ENCODE measurements around the gene NRG3. TPM values are rescaled to one million over a fixed set of nuclear protein-coding genes. Genes with fewer than 3 reads are reported as not detected.
"Not testable (repeated sequence)": the region's sequence is repeated elsewhere in the genome, so short reads cannot be mapped to it uniquely, and the experiment has no call there.

The NRG3 gene
- total RNA-seq, 1 donor from 2014 or later = not detected

DNA sequence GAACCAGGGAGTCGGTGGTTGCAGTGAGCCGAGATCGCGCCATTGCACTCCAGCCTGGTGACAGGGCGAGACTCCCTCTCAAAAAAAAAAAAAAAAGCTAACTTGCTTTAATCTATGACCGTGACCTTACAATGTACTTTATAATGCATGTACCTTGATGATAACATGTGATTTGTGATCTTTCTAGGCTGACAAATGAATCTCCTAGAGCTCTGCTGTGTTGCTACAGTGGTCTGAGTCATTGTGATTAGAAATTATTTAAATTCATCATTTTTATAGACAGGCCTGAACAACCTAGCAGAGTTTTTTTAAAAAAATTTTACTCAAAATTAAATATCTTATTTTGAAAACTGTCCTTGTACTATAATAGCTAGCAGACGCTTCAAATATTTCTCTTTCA, 722.8 kb downstream of the NRG3 start:
- no peak for ATAC-seq

DNA sequence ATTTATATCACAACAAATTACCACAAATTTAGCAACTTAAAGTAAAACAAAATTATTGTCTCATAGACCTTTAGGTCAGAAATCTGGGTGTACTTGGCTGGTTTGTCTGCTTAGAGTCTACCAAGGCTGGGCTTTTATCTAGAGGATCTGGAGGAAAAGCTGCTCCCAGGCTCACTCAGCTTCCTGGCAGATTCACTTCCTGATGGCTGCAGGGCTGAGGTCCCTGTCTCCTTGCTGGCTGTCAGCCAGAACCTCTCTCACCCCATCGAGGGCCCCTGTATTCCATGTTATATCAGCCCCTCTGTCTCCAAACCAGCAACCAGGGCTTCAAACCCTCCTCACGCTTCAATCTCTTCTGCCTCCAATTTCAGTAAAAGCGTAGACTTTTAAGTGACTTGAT, 734.9 kb downstream of the NRG3 start:
- no peak for ATAC-seq

DNA sequence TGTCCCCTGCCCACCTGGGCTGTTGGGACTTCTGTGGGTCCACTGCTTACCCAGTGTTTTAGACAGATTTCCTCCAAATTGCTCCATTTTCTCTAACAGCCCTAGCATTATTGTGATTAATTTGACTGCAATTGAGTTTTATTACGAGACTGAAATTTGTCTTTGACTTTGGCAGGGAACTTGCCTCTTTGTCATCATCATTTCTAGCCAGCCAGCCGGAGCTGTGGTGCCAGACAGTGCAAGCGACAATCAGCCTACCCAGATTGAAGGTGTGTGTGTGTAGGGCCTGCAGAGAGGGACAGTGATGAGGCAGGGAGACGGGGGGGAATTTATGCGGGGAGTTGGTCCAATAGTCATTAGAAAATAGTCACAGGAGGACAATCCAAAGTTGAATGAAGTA, 743.0 kb downstream of the NRG3 start:
- no peak for ATAC-seq

DNA sequence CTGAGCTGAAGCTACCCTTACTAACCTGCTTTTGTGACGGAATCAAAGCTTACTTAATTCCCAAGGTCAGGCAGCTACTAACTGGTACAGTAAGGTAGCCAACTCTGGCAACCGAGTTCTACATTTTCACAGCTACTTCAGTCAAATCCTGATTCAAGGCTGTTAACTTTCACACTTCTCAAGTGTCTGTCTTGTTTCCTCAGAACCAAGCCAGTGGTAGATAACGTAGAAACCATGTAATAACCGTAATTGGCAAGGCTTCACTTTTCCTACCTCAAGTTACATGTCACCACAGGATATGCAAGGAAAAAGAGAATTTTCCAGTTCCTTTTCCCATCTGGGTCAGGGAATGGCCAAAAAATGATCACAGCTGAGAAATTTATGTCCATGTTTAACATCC, 746.7 kb downstream of the NRG3 start:
- no peak for ATAC-seq

DNA sequence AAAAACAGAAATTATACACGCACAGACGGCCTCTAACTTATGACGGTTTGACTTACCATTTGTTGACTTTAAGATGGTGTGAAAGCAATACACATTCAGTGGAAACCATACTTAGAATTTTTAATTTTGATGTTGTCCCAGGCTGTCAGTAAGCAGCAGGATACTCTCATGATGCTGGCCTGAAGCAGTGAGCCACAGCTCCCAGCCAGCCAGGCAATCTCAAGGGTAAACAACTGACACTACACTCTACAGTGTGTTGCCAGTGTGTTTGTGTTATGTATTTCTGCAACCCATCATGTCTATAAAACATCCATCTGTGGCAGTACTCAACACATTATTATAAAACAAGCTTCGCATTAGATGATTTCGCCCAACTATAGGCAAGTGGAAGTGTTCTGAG, 747.5 kb downstream of the NRG3 start:
- ATAC-seq = no peak

GRCh38 chr10:82625512-82626189, 750.7 kb downstream of the NRG3 start:
- no peak for ATAC-seq

DNA sequence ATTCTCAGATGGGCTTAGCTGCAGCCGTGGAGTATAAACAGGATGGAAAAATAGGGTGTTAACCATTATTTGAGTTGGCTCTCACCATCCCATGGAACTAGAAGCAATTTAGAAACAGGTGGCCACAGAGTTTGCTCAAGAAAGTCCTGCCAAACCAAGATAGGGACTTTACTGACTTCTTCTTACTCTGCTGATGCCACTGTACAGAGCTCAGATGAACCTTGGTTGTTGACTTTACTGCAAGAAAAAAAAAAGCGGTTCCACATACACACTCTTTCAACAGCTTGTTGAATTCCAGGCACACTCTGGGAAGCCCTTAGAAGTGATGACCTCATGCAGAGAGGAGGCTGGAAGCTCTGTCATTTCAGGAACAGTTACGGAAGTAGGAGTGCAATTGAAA, 753.4 kb downstream of the NRG3 start:
- no peak for ATAC-seq

DNA sequence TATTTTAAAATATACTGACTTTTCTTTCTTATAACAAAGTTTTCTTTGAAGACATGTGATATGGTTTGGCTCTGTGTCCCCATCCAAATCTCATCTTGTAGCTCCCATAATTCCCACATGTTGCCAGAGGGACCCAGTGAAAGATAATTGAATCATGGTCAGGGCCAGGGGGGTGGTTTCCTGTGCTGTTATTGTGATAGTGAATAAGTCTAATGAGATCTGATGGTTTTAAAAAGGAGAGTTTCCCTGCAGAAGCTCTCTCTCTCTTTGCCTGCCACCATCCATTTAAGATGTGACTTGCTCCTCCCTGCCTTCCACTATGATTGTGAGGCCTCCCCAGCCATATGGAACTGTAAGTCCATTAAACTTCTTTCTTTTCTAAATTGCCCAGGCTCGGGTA, 768.1 kb downstream of the NRG3 start:
- ATAC-seq = no peak

GRCh38 chr10:82643601-82644000, 768.6 kb downstream of the NRG3 start:
- ATAC-seq = no peak

DNA sequence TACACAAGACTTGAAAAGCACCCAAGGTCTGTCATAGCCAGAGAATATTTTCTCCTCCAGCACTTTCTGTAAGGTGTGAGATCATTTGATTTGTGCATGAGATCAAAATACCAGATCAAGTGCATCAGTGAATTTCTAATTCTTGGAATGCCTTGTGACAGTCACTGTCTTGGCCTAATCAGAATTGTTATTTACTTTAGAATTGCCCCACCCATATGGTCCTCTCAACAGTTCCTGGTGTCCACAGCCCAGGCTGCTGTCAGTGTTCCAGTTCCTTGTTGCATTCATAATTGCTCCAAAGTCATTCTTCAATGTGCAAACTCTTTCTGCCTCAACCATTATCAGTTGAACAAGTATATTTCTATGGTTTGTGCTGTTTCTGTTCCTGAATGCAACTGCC, 770.2 kb downstream of the NRG3 start:
- no peak for ATAC-seq

GRCh38 chr10:82653244-82654155, 778.5 kb downstream of the NRG3 start:
- no peak for ATAC-seq

GRCh38 chr10:82660205-82660604, 785.2 kb downstream of the NRG3 start:
- no peak for ATAC-seq

DNA sequence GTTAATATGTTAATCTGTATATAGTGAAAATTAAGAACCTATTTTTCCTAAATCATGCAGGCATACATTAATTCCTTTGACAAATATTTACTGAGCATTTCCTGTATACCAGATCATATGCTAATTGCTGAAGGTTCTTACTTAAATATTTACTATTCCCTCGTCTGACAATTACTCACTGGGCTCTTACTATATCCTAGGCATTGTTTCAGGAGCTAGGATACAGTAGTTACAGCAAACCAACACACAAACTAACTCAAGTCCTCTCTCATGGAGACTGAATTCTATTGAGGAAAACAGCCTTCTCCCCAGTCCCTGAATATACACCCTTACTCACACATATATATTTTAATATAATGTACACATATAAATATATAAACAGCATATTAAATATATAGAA, 786.0 kb downstream of the NRG3 start:
- ATAC-seq = no peak

DNA sequence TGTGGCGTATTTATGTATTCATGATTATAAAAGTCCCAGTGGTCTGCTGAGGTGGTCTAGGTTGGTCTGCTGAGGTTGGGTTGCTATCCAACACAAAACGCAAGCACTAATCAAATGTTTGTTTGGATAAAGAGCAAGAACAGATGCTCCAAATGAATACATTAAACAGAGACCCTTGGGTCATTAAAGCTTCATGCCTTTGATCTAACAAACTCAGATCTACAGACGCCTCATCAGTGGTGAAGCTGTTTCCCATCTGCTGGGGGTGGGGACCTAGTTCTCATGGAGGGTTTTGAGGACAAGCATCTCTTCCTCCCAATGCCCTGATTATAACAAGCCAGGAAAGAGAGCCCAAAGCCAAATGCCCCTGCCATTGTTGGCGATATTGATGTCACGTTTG, 786.7 kb downstream of the NRG3 start:
- no peak for ATAC-seq

DNA sequence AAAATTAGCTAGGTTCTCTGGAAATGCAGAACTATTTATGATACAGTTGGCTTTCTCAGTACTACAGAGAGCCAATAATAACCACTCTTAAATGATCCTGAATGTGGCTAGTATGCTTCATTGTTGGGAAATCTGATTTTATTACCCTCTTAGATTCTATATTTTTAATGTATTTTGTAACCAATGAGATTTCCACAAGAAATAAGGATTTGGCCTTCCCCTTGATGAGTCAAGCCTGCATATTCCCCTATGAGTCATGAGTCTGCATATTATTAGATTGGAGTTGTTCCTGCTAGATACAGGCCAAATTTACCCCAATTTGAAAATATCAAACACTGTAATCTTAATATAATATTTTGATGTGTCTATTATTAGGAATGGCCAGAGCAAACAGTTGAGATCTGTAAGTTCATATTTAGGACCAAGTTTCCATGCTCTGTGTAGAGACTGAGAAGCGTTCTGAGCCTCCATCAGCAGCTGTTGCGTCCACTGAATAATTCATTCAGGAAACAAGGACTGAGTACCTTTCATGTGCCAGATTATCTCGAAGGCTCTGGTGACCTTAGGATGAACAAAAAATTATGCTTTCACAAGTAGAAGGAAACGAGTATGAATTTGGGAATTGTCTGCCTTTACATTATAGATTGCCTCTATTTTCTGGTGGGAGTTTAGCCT, 793.4 kb downstream of the NRG3 start:
- ATAC-seq = no peak

DNA sequence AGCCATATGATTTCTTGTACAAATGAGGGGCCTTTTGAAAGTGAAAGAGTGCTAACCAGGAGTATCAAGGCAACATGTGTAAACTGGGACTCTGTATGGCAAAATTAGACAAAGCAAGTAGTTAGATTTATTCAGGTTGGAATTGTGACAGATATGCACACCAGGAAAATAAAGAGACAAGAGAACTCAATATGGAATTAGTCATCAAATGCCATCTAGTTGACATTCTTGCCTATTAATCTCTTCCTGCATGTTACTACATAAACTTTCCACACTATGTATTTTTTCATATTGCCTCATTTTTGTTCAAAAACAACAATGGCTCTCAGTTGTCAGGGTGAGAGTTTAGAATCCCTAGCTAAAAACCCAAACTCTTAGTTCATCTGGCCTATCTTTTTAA, 799.0 kb downstream of the NRG3 start:
- peak; percentile 68 for ATAC-seq

DNA sequence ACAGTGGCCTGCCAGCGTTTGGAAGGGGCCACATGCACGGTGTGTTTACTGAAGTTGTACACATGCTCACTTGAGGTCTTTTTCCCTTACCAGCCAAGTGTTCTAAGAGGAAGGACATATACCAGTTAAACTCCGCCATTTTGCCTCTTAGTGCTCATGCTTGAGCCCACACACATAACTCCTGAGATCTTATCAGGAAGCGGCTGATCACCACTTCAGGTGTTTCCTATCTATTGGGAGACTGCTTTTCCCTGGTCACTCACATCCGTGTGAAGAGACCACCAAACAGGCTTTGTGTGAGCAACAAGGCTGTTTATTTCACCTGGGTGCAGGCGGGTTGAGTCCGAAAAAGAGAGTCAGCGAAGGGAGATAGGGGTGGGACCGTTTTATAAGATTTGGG, 802.9 kb downstream of the NRG3 start:
- ATAC-seq = not testable (repeated sequence)

DNA sequence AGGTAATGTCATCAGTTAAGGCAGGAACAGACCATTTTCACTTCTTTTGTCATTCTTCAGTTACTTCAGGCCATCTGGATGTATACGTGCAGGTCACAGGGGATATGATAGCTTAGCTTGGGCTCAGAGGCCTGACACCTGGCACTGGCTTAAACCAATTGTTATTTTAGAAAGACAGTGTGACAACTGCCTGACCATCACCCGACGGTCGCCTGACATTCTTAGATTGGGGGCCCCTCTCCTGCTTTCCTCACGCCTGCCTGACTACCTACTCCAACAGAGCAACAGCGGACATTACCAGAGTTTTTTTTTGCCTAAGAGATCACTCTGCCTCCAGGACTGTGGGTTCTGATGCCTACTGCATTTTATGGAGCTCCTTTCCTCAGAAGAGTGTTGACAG, 803.5 kb downstream of the NRG3 start:
- not testable (repeated sequence) for ATAC-seq

- ATAC-seq = no peak
Observed at GRCh38 chr10:82680608-82681007, 805.6 kb downstream of the NRG3 start.

- no peak for ATAC-seq
Observed at GRCh38 chr10:82683945-82684344, 809.0 kb downstream of the NRG3 start.

DNA sequence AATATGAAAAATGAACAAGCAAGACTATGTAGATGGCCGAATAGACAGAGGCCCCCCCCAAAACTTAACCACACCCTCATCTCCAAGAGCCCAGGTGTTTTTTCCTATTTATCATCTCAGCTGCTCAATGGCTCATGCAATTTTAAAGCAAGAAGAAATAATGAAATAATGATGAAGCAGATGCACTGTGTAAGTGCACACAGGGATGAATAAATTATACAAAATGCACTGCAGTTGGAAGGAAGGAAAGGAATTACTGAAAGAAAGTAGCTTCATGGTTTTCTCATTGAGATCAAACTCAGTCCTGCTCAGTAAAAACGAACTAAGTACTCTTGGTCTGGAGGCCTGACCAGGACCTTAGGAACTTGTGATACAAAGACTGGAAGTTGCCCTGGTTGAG, 810.1 kb downstream of the NRG3 start:
- no peak for ATAC-seq

DNA sequence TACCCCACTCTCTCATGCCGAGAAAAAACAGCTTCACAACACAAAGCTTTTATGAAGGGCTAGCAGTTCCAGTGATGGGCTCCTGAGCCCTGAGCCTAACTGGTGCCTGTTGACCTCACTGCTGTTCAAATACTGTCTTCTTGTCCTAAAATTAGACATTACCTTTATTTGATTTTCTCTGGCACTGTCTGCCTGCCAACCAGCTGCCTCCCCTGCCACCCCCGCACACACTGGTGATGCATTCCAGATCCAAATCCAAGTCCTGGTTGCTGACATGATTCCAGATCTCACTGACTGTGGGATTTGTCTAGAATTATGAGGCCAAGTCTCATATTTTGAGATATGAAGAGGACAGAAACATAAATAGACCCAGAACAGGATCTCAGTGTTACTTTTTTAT, 816.2 kb downstream of the NRG3 start:
- no peak for ATAC-seq

DNA sequence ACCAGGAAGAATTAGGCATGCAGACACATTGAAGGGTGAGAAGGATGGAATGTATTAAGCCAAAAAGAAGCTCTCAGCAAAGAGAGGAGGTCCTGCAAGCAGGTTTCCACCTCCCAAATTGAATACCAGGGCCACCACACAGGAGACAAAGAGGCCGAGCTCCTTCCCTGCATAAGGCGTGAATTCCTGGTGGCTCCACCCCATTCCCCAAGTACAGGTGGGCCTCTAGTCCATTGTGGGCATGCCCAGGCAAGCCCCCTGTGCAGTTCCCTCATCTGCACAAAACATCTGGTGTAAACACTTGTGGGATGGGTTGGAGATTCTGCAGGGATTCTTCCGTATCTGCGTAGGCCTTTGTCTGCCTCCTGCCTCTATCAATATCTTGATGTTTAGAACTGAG, 817.5 kb downstream of the NRG3 start:
- ATAC-seq = no peak

- ATAC-seq = no peak
Observed at GRCh38 chr10:82721831-82722230, 846.8 kb downstream of the NRG3 start.
